WTC11 (cell line): ENCODE measurements around the gene ARL6IP6. TPM values are rescaled to one million over a fixed set of nuclear protein-coding genes. Genes with fewer than 3 reads are reported as not detected.

Source experiments
- ATAC-seq: fragments of 200-7000 bp; cut with Tn5 transposase; 2 replicates; pipeline ENCODE4 v1.10.0; 2021; ENCODE audit warnings: mild to moderate bottlenecking, moderate library complexity
- CTCF ChIA-PET: fragments of 300-600 bp; sonication (Branson Sonifier 250); formaldehyde crosslinking; loops from one replicate; lab custom pipeline; 2021; ENCODE audit warnings: antibody characterized with exemption; lab: Charles Lee
- POLR2A ChIA-PET: fragments of 350-600 bp; sonication (Branson Sonifier 250); formaldehyde crosslinking; loops from one replicate; lab custom pipeline; 2021; ENCODE audit warnings: antibody characterized with exemption; lab: Charles Lee
- DNase-seq: peaks from one replicate; pipeline ENCODE4 v3.0.0; 2021; ENCODE audit warnings: low spot score
- H3K27ac Mint-ChIP-seq: 2 replicates; pipeline ENCODE4 v1.8.0; 2021; ENCODE audit warnings: mixed read lengths
- H3K27me3 Mint-ChIP-seq: 2 replicates; pipeline ENCODE4 v1.8.0; 2021; ENCODE audit warnings: low read depth, mild to moderate bottlenecking, moderate library complexity, mixed read lengths
- H3K36me3 Mint-ChIP-seq: 2 replicates; pipeline ENCODE4 v1.8.0; 2021; ENCODE audit warnings: mixed read lengths
- H3K4me1 Mint-ChIP-seq: 2 replicates; pipeline ENCODE4 v1.8.0; 2022; ENCODE audit warnings: mixed read lengths
- H3K4me3 Mint-ChIP-seq: 2 replicates; pipeline ENCODE4 v1.8.0; 2021; ENCODE audit warnings: mild to moderate bottlenecking, moderate library complexity, mixed read lengths
- H3K9me3 Mint-ChIP-seq: 2 replicates; pipeline ENCODE4 v1.8.0; 2021; ENCODE audit warnings: mixed read lengths
- AFF4 ChIP-seq: sonication (generic); formaldehyde crosslinking; IDR thresholded peaks from 2 replicates; pipeline ENCODE4 v1.8.1; 2023; ENCODE audit warnings: mild to moderate bottlenecking, missing genetic modification reagents, borderline replicate concordance
- ATF3 ChIP-seq: sonication (generic); formaldehyde crosslinking; conservative IDR thresholded peaks from 2 replicates; pipeline ENCODE4 v1.8.1; 2022; ENCODE audit warnings: mild to moderate bottlenecking, missing genetic modification reagents
- CBFB ChIP-seq: sonication (generic); formaldehyde crosslinking; IDR thresholded peaks from 2 replicates; pipeline ENCODE4 v1.8.1; 2022; ENCODE audit warnings: mild to moderate bottlenecking, low read depth, missing genetic modification reagents
- CREB1 ChIP-seq: sonication (generic); formaldehyde crosslinking; IDR thresholded peaks from 2 replicates; pipeline ENCODE4 v1.8.0; 2023; ENCODE audit warnings: mild to moderate bottlenecking, missing genetic modification reagents
- CTCF ChIP-seq: fragments of 200-600 bp; IDR thresholded peaks from 2 replicates; pipeline ENCODE4 v1.8.0; 2022; ENCODE audit warnings: antibody characterized with exemption
- E2F1 ChIP-seq: sonication (generic); formaldehyde crosslinking; IDR thresholded peaks from 2 replicates; pipeline ENCODE4 v1.8.0; 2022; ENCODE audit warnings: mild to moderate bottlenecking, missing genetic modification reagents
- IRF1 ChIP-seq: sonication (generic); formaldehyde crosslinking; IDR thresholded peaks from 2 replicates; pipeline ENCODE4 v1.8.0; 2023; ENCODE audit warnings: missing genetic modification reagents
- IRF2 ChIP-seq: sonication (generic); formaldehyde crosslinking; IDR thresholded peaks from 2 replicates; pipeline ENCODE4 v1.8.0; 2022; ENCODE audit warnings: low read depth, missing genetic modification reagents, borderline replicate concordance
- MAX ChIP-seq: sonication (generic); formaldehyde crosslinking; IDR thresholded peaks from 2 replicates; pipeline ENCODE4 v1.8.0; 2022; ENCODE audit warnings: mild to moderate bottlenecking, missing genetic modification reagents
- MXD4 ChIP-seq: fragments of 250-450 bp; sonication (Bioruptor Pico); IDR thresholded peaks from 2 replicates; pipeline ENCODE4 v1.8.0; 2021; ENCODE audit warnings: mild to moderate bottlenecking, moderate library complexity, borderline replicate concordance
- NR1H2 ChIP-seq: sonication (generic); formaldehyde crosslinking; IDR thresholded peaks from 2 replicates; pipeline ENCODE4 v1.9.0; 2021; ENCODE audit warnings: mild to moderate bottlenecking, moderate library complexity, missing genetic modification reagents
- NR2C2 ChIP-seq: sonication (generic); formaldehyde crosslinking; IDR thresholded peaks from 2 replicates; pipeline ENCODE4 v1.8.0; 2022; ENCODE audit warnings: mild to moderate bottlenecking, missing genetic modification reagents
- NR3C1 ChIP-seq: sonication (generic); formaldehyde crosslinking; conservative IDR thresholded peaks from 2 replicates; pipeline ENCODE4 v1.8.1; 2023; ENCODE audit warnings: low read depth, mild to moderate bottlenecking, missing genetic modification reagents
- OVOL2 ChIP-seq: fragments of 250-450 bp; sonication (Bioruptor Pico); IDR thresholded peaks from 2 replicates; pipeline ENCODE4 v1.9.0; 2021; ENCODE audit warnings: mild to moderate bottlenecking, borderline replicate concordance
- PRRX2 ChIP-seq: fragments of 250-450 bp; sonication (Bioruptor Pico); IDR thresholded peaks from 2 replicates; pipeline ENCODE4 v1.8.0; 2021; ENCODE audit warnings: mild to moderate bottlenecking
- SOX15 ChIP-seq: fragments of 250-450 bp; sonication (Bioruptor Pico); IDR thresholded peaks from 2 replicates; pipeline ENCODE4 v1.9.0; 2021; ENCODE audit warnings: mild to moderate bottlenecking
- SP1 ChIP-seq: sonication (generic); formaldehyde crosslinking; conservative IDR thresholded peaks from 2 replicates; pipeline ENCODE4 v1.8.1; 2022; ENCODE audit warnings: missing genetic modification reagents
- TCF7 ChIP-seq: sonication (generic); formaldehyde crosslinking; IDR thresholded peaks from 2 replicates; pipeline ENCODE4 v1.8.0; 2022; ENCODE audit warnings: mild to moderate bottlenecking, low read depth, missing genetic modification reagents, moderate library complexity
- ZBTB43 ChIP-seq: sonication (generic); formaldehyde crosslinking; IDR thresholded peaks from 2 replicates; pipeline ENCODE4 v1.8.1; 2023; ENCODE audit warnings: mild to moderate bottlenecking, missing genetic modification reagents
- ZNF121 ChIP-seq: sonication (generic); formaldehyde crosslinking; IDR thresholded peaks from 2 replicates; pipeline ENCODE4 v1.8.0; 2023; ENCODE audit warnings: missing genetic modification reagents
- ZNF263 ChIP-seq: sonication (generic); formaldehyde crosslinking; IDR thresholded peaks from 2 replicates; pipeline ENCODE4 v1.8.1; 2022; ENCODE audit warnings: low read depth, mild to moderate bottlenecking, moderate library complexity, missing genetic modification reagents
- ZNF416 ChIP-seq: fragments of 250-450 bp; sonication (Bioruptor Pico); IDR thresholded peaks from 2 replicates; pipeline ENCODE4 v1.9.0; 2021; ENCODE audit warnings: mild to moderate bottlenecking, inconsistent platforms
- ZNF423 ChIP-seq: fragments of 250-450 bp; sonication (Bioruptor Pico); IDR thresholded peaks from 2 replicates; pipeline ENCODE4 v2.1.2; 2022; ENCODE audit warnings: mild to moderate bottlenecking, moderate library complexity
- total RNA-seq: library from RNA; stranded (reverse); gene quantifications from 3 replicates; pipeline ENCODE4 v1.2.3, GENCODE V29; 2021

ARL6IP6 gene
- total RNA-seq, 1 experiment from 2014 or later: 40.4 TPM

- Mint-ChIP-seq H3K36me3 (peaks cover 32% of the 10 kb centered on the region), H3K4me1 (peaks cover 11% of the 10 kb centered on the region), H3K27me3 (no peaks in the 10 kb centered on the region), H3K4me3 (no peak overlapping the region), H3K9me3 (no peaks in the 10 kb centered on the region), H3K27ac (no peak overlapping the region)
- no peak for ATAC-seq
- CTCF ChIA-PET: interaction anchor here (0.8 kb wide), 1 partner anchor 12 kb away, joined by 6 read pairs; no protein-coding TSS in a partner anchor
- peak; percentile 80 for DNase-seq
- peak; percentile 36; the same call in 1 of the 2 replicates for TF ChIP-seq MAX (CRISPR knock-in tag)
- no peak for TF ChIP-seq E2F1 (CRISPR knock-in tag)
- TF ChIP-seq CTCF: peak; percentile 56
- POLR2A ChIA-PET: no interaction called here
These were observed 36.6 kb downstream of the ARL6IP6 start for GRCh38 chr2:152755029-152755428.

- POLR2A ChIA-PET: no interaction called here
These were observed 41.1 kb downstream of the ARL6IP6 start for GRCh38 chr2:152759290-152760072.

More at GRCh38 chr2:152759290-152760072, 41.1 kb downstream of the ARL6IP6 start:
- CTCF ChIA-PET: no interaction called here
- Mint-ChIP-seq H3K4me3 (no peak overlapping the region), H3K4me1 (no peaks in the 10 kb centered on the region), H3K9me3 (no peaks in the 10 kb centered on the region), H3K36me3 (peaks cover 30% of the 10 kb centered on the region), H3K27ac (no peak overlapping the region), H3K27me3 (no peaks in the 10 kb centered on the region; the same call in 1 of the 2 replicates)
- ATAC-seq (no peak), DNase-seq (no peak)
- no peak for TF ChIP-seq NR1H2 (CRISPR knock-in tag)
- no peak for TF ChIP-seq ATF3 (CRISPR knock-in tag)
- TF ChIP-seq MXD4 (CRISPR knock-in tag): no peak
- TF ChIP-seq ZBTB43 (CRISPR knock-in tag): no peak
- TF ChIP-seq PRRX2: no peak
- TF ChIP-seq IRF1 (CRISPR knock-in tag): no peak
- TF ChIP-seq CBFB (CRISPR knock-in tag): no peak
- no peak for TF ChIP-seq IRF2
- TF ChIP-seq SOX15 (CRISPR knock-in tag): no peak
- TF ChIP-seq AFF4 (CRISPR knock-in tag): no peak
- TF ChIP-seq CREB1 (CRISPR knock-in tag): no peak
- TF ChIP-seq NR2C2 (CRISPR knock-in tag): no peak
- no peak for TF ChIP-seq OVOL2 (CRISPR knock-in tag)
- no peak for TF ChIP-seq ZNF121 (CRISPR knock-in tag)
- no peak for TF ChIP-seq ZNF416 (CRISPR knock-in tag)
- no peak for TF ChIP-seq TCF7 (CRISPR knock-in tag)
- TF ChIP-seq SP1 (CRISPR knock-in tag): no peak
- no peak for TF ChIP-seq ZNF263 (CRISPR knock-in tag)
- no peak for TF ChIP-seq ZNF423 (CRISPR knock-in tag)
- no peak for TF ChIP-seq NR3C1 (CRISPR knock-in tag)
